K562 (cell line): ENCODE measurements around the gene VAMP8. TPM values are rescaled to one million over a fixed set of nuclear protein-coding genes. Genes with fewer than 3 reads are reported as not detected.

Experiments
- ATF7 ChIP-seq: fragments of 450-650 bp; IDR thresholded peaks from 2 replicates; pipeline ENCODE4 v1.7.1; 2014; ENCODE audit warnings: mild to moderate bottlenecking, moderate library complexity
- BHLHE40 ChIP-seq: IDR thresholded peaks from 2 replicates; pipeline ENCODE4 v1.6.1; 2011; ENCODE audit warnings: low read length, improper control_type of control experiment
- CEBPG ChIP-seq, 3 experiments: fragments of 200-800 bp in 1 of 3; sonication (Bioruptor generic) in 1 of 3; sonication (generic) in 1 of 3; formaldehyde crosslinking in 1 of 3; IDR thresholded peaks in 2 of 3; conservative IDR thresholded peaks in 1 of 3; 2 replicates each; pipeline versions ENCODE4 v1.6.1 to v1.8.0; 2016 to 2022; ENCODE audit warnings: missing compliant biosample characterization in 2 of 3, missing genetic modification characterization in 2 of 3, mild to moderate bottlenecking in 1 of 3, missing genetic modification reagents in 1 of 3
- DNMT1 ChIP-seq: fragments of 450-650 bp; IDR thresholded peaks from 2 replicates; pipeline ENCODE4 v1.6.1; 2016; ENCODE audit warnings: antibody characterized with exemption, mild to moderate bottlenecking
- ETS2 ChIP-seq: IDR thresholded peaks from 2 replicates; pipeline ENCODE4 v1.6.1; 2016; ENCODE audit warnings: borderline replicate concordance, missing genetic modification characterization, mild to moderate bottlenecking, moderate library complexity, missing compliant biosample characterization; ENCODE audit not compliant: poor library complexity, severe bottlenecking
- HDAC1 ChIP-seq, 2 experiments: fragments of 450-650 bp; IDR thresholded peaks; 2 replicates each; pipeline ENCODE4 v1.6.1; 2016 to 2017; ENCODE audit warnings: inconsistent platforms in 1 of 2, mild to moderate bottlenecking in 1 of 2, moderate library complexity in 1 of 2
- HDAC8 ChIP-seq: fragments of 450-650 bp; IDR thresholded peaks from 2 replicates; pipeline ENCODE4 v1.6.1; 2016; ENCODE audit warnings: mild to moderate bottlenecking, missing genetic modification characterization, moderate library complexity, missing compliant biosample characterization
- IFI16 ChIP-seq: fragments of 250-450 bp; sonication (Bioruptor Pico); IDR thresholded peaks from 2 replicates; pipeline ENCODE4 v2.1.2; 2022; ENCODE audit warnings: mild to moderate bottlenecking, inconsistent platforms
- KLF10 ChIP-seq: fragments of 250-450 bp; sonication (Bioruptor Pico); IDR thresholded peaks from 2 replicates; pipeline ENCODE4 v1.6.1; 2021; ENCODE audit warnings: matching md5 sums
- MAFF ChIP-seq: IDR thresholded peaks from 2 replicates; pipeline ENCODE4 v1.6.1; 2012; ENCODE audit warnings: low read length, improper control_type of control experiment
- MEF2D ChIP-seq: conservative IDR thresholded peaks from 2 replicates; pipeline ENCODE4 v1.6.1; 2016; ENCODE audit warnings: low read depth, missing genetic modification characterization, missing compliant biosample characterization
- MTA2 ChIP-seq: fragments of 450-650 bp; IDR thresholded peaks from 2 replicates; pipeline ENCODE4 v1.6.1; 2016; ENCODE audit warnings: low read depth
- MTA3 ChIP-seq: fragments of 450-650 bp; formaldehyde crosslinking; IDR thresholded peaks from 2 replicates; pipeline ENCODE4 v1.6.1; 2017; ENCODE audit warnings: mild to moderate bottlenecking, borderline replicate concordance
- NCOR1 ChIP-seq: fragments of 450-650 bp; IDR thresholded peaks from 2 replicates; pipeline ENCODE4 v1.6.1; 2016; ENCODE audit warnings: mild to moderate bottlenecking, moderate library complexity
- PTTG1 ChIP-seq: fragments of 450-650 bp; IDR thresholded peaks from 2 replicates; pipeline ENCODE4 v1.6.1; 2016; ENCODE audit warnings: low read depth, mild to moderate bottlenecking, missing genetic modification characterization, missing compliant biosample characterization
- RBBP5 ChIP-seq: fragments of 200-600 bp; sonication (generic); IDR thresholded peaks from 2 replicates; pipeline ENCODE4 v1.6.1; 2012; ENCODE audit warnings: borderline replicate concordance, mild to moderate bottlenecking, low read length, control low read depth, inconsistent platforms; ENCODE audit not compliant: insufficient read depth, poor library complexity, severe bottlenecking
- RUNX1 ChIP-seq: sonication (generic); IDR thresholded peaks from 2 replicates; pipeline ENCODE4 v1.6.1; 2016; ENCODE audit warnings: antibody characterized with exemption, low read depth
- SAFB ChIP-seq: fragments of 200-400 bp; formaldehyde crosslinking; IDR thresholded peaks from 2 replicates; pipeline ENCODE4 v1.6.1; 2017; ENCODE audit warnings: low read depth, low read length, borderline replicate concordance
- SRSF9 ChIP-seq: fragments of 200-400 bp; formaldehyde crosslinking; IDR thresholded peaks from 2 replicates; pipeline ENCODE4 v1.6.1; 2017; ENCODE audit warnings: low read depth, low read length, borderline replicate concordance
- WHSC1 ChIP-seq: IDR thresholded peaks from one replicate; pipeline ENCODE4 v1.6.1; 2012; ENCODE audit warnings: low read length, control low read depth, inconsistent platforms
- ZBTB7A ChIP-seq: IDR thresholded peaks from 2 replicates; pipeline ENCODE4 v1.6.1; 2011; ENCODE audit warnings: low read depth, mild to moderate bottlenecking, low read length, moderate library complexity, borderline replicate concordance; ENCODE audit not compliant: control insufficient read depth
- ZNF197 ChIP-seq: fragments of 200-800 bp; sonication (Bioruptor generic); IDR thresholded peaks from 2 replicates; pipeline ENCODE4 v1.6.1; 2016; ENCODE audit warnings: low read depth, missing genetic modification characterization, missing compliant biosample characterization
- ZNF212 ChIP-seq: fragments of 450-650 bp; formaldehyde crosslinking; IDR thresholded peaks from 2 replicates; pipeline ENCODE4 v1.4.0; 2020; ENCODE audit warnings: mild to moderate bottlenecking
- ZNF354B ChIP-seq: fragments of 250-450 bp; sonication (Bioruptor Pico); IDR thresholded peaks from 2 replicates; pipeline ENCODE4 v1.4.0; 2020
- ZNF507 ChIP-seq: conservative IDR thresholded peaks from 2 replicates; pipeline ENCODE4 v1.6.1; 2017; ENCODE audit warnings: missing genetic modification characterization, missing compliant biosample characterization
- polyA plus RNA-seq, 8 experiments: library from polyadenylated mRNA; depleted of rRNA in 4 of 8; stranded (reverse) in 5 of 8; unstranded in 3 of 8; fragments of >200 nt; fragmentation: Nextera tagmentation in 2 of 8; fragmentation: Illumina TruSeq in 1 of 8; extraction: Ambion mirVana in 2 of 8; extraction: Trizol in 1 of 8; gene quantifications; 2 replicates each; pipeline versions ENCODE4 v1.2.1 to v1.2.3, GENCODE V29; 2011 to 2014; ENCODE audit warnings: inconsistent platforms in 1 of 8, missing spikeins in 1 of 8
- total RNA-seq, 7 experiments: library from RNA; depleted of rRNA in 6 of 7; stranded (reverse); fragments of >200 nt in 6 of 7; fragmentation: Illumina TruSeq in 2 of 7; extraction: Trizol in 2 of 7; gene quantifications; 2 replicates each; pipeline versions ENCODE4 v1.2.1 to v1.2.3, GENCODE V29; 2011 to 2021; ENCODE audit warnings: low replicate concordance in 1 of 7
- TF ChIP-seq, protein P1 (sequence below): fragments of 450-650 bp; IDR thresholded peaks from 2 replicates; pipeline ENCODE4 v1.6.1; 2016; ENCODE audit warnings: low read depth, mild to moderate bottlenecking, moderate library complexity
- TF ChIP-seq, protein P2 (sequence below): sonication (generic); formaldehyde crosslinking; IDR thresholded peaks from 2 replicates; pipeline ENCODE4 v1.9.0; 2022; ENCODE audit warnings: mild to moderate bottlenecking, missing genetic modification reagents

The VAMP8 gene
- total and polyA plus RNA-seq, 9 of the 15 experiments (the other 6 are each of a cell fraction or from before 2014, with no cell fraction given): 107 to 571 (median 248) TPM

DNA sequence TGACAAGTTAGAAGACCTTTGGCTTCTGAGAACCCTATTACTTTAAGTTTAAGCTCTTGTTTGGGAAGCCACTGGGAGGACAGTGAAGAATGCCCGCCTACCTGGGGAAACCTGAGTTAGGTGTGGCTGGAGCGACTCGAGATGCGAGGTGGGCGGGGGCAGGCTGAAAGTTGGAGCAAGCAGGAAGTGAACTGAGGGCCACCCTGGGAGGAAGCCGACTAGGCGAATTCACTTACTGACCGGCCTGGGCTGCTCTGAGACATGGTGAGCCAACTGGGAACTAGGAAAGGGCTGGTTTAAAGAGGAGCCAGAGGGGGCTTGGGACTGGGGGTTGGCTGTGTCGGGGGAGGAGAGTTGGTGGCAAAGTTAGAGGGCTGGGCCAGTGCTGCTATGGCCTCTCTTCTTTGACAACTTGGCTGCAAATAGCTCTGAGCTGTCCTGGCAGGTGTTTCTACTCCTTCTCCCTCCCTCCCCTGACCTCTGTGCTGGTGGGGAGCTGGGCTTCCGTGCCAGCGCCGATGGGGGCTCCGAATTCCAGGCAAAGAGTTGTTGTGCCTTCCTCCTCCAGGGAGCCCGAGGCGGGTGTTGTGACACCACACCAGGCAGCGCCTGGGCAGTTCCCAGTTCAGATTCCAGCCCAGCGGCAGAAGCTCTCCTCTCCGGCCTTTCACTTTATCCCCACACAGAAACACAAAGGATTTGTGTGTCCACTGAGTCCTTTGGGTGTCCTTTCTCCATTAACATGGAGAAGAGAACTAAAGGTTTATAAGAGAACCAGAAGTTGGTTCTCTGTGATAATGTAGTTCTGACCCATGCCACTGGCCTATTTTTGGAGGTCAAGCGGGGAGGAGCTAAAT, at the start of gene VAMP8 (continued):
- TF ChIP-seq CEBPG (CRISPR knock-in tag; IDR thresholded peaks at IDR 0.05): no peak
- peak in 1 of 2 experiments; percentile 58; a peak in 2 of 4 replicates for TF ChIP-seq CEBPG (tag; conservative IDR thresholded peaks at IDR 0.05 in 1 of 2, IDR thresholded peaks at IDR 0.05 in 1 of 2)
- no peak for TF ChIP-seq MTA3
- TF ChIP-seq BHLHE40: no peak
- TF ChIP-seq SAFB: no peak
- TF ChIP-seq KLF10: no peak
- TF ChIP-seq ATF7: 0 out of 2 replicates have a peak, but pooled peaks have one; percentile 8
- TF ChIP-seq MEF2D: no peak
- TF ChIP-seq RBBP5: no peak
- TF ChIP-seq MTA2: no peak
- no peak for TF ChIP-seq IFI16
- TF ChIP-seq ZNF197 (CRISPR knock-in tag): no peak
- no peak for TF ChIP-seq ETS2 (tag)
- peak in 1 of 2 experiments; percentile 45; a peak in 2 of 4 replicates for TF ChIP-seq HDAC1 (IDR thresholded peaks at IDR 0.05)
- no peak for TF ChIP-seq WHSC1
- no peak for TF ChIP-seq MAFF
- no peak for TF ChIP-seq DNMT1
- TF ChIP-seq RUNX1: no peak
- no peak for TF ChIP-seq ZNF354B (CRISPR knock-in tag)
- no peak for TF ChIP-seq SRSF9
- TF ChIP-seq, protein P1, sequence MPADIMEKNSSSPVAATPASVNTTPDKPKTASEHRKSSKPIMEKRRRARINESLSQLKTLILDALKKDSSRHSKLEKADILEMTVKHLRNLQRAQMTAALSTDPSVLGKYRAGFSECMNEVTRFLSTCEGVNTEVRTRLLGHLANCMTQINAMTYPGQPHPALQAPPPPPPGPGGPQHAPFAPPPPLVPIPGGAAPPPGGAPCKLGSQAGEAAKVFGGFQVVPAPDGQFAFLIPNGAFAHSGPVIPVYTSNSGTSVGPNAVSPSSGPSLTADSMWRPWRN: no peak
- TF ChIP-seq ZNF507: no peak
- no peak for TF ChIP-seq PTTG1 (tag)
- no peak for TF ChIP-seq HDAC8 (tag)
- TF ChIP-seq ZNF212 (CRISPR knock-in tag): no peak
- TF ChIP-seq ZBTB7A: peak; percentile 37; the same call in 1 of the 2 replicates
- no peak for TF ChIP-seq NCOR1
- TF ChIP-seq, protein P2, sequence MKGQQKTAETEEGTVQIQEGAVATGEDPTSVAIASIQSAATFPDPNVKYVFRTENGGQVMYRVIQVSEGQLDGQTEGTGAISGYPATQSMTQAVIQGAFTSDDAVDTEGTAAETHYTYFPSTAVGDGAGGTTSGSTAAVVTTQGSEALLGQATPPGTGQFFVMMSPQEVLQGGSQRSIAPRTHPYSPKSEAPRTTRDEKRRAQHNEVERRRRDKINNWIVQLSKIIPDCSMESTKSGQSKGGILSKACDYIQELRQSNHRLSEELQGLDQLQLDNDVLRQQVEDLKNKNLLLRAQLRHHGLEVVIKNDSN: no peak
